Gastrocnemius medialis (tissue), 4 donors: ENCODE data around the gene RPS6KB2. TPM values are rescaled to one million over a fixed set of nuclear protein-coding genes. Genes with fewer than 3 reads are reported as not detected.

ENCODE experiments used
- ATAC-seq, 2 donors: fragments of 150-250 bp; one replicate each; pipeline ENCODE4 v1.9.1; 2016
- DNase-seq, 2 donors: peaks; one replicate each; pipeline ENCODE4 v3.0.0-alpha.2; 2019
- H3K27ac ChIP-seq, 4 donors: fragments of 200-600 bp; sonication (generic); 1 replicate in 1 of 4; 2 replicates in 3 of 4; pipeline ENCODE4 v1.5.1; 2016 to 2018; ENCODE audit warnings: mild to moderate bottlenecking in 2 of 4, moderate library complexity in 1 of 4
- H3K27me3 ChIP-seq, 3 donors: fragments of 200-600 bp; sonication (generic) in 2 of 3; 1 replicate in 1 of 3; 2 replicates in 2 of 3; pipeline versions ENCODE4 v1.5.1 to v1.6.0; 2016 to 2019; ENCODE audit warnings: mild to moderate bottlenecking in 1 of 3, moderate library complexity in 1 of 3
- H3K36me3 ChIP-seq, 2 donors: fragments of 200-600 bp; sonication (generic) in 1 of 2; one replicate each; pipeline ENCODE4 v1.5.1; 2017 to 2018
- H3K4me1 ChIP-seq, 2 donors: fragments of 200-600 bp; sonication (generic) in 1 of 2; one replicate each; pipeline ENCODE4 v1.5.1; 2016 to 2017; ENCODE audit warnings: mild to moderate bottlenecking in 2 of 2
- H3K4me3 ChIP-seq, 4 donors: fragments of 200-600 bp; sonication (generic) in 3 of 4; 1 replicate in 1 of 4; 2 replicates in 3 of 4; pipeline ENCODE4 v1.5.1; 2016 to 2019; ENCODE audit warnings: mild to moderate bottlenecking in 2 of 4
- H3K9me3 ChIP-seq, 3 donors: fragments of 200-600 bp; sonication (generic) in 2 of 3; 1 replicate in 1 of 3; 2 replicates in 2 of 3; pipeline ENCODE4 v1.5.1; 2016 to 2019
- CTCF ChIP-seq, 5 experiments: fragments of 450-650 bp in 3 of 5; fragments of 200-600 bp in 2 of 5; sonication (generic) in 2 of 5; IDR thresholded peaks in 4 of 5; conservative IDR thresholded peaks in 1 of 5; 1 replicate in 4 of 5; 2 replicates in 1 of 5; pipeline ENCODE4 v1.5.1; 2016 to 2019; ENCODE audit warnings: antibody characterized with exemption in 5 of 5, mild to moderate bottlenecking in 3 of 5, moderate library complexity in 3 of 5
- POLR2A ChIP-seq, 2 donors: fragments of 450-650 bp; IDR thresholded peaks; one replicate each; pipeline ENCODE4 v1.6.1; 2017; ENCODE audit warnings: antibody characterized with exemption in 2 of 2, mild to moderate bottlenecking in 2 of 2, moderate library complexity in 2 of 2
- in situ Hi-C, 4 donors: fragments of 200-750 bp; cut with MboI; loops; one replicate each; pipeline versions ENCODE4 v1.15.0 to v1.8.0; 2017; ENCODE audit warnings: low sequenced_read_pairs in 4 of 4
- intact Hi-C: fragments of 100-400 bp; cut with DNase I; formaldehyde crosslinking; loops from one replicate; pipeline ENCODE4 v1.15.1; 2023; ENCODE audit warnings: low total_unique reads
- total RNA-seq, 4 donors: library from RNA; depleted of rRNA; stranded (reverse); fragments of >200 nt; gene quantifications; one replicate each; pipeline versions ENCODE4 v1.1.0 to v1.2.3, GENCODE V29; 2016

Gene RPS6KB2
- total RNA-seq, 4 donors from 2014 or later: 38.0 to 74.1 (median 39.4) TPM

- Histone ChIP-seq H3K4me1 (peaks cover 3 to 4% of the 10 kb centered on the region in 2 donors), H3K4me3 (no peak overlapping the region), H3K36me3 (no peaks in the 10 kb centered on the region), H3K9me3 (no peaks in the 10 kb centered on the region), H3K27me3 (peaks cover 17 to 31% (median 25%) of the 10 kb centered on the region in 3 donors), H3K27ac (no peak overlapping the region)
- in situ Hi-C loops: no loop called here
- no peak for ATAC-seq
- TF ChIP-seq CTCF (IDR thresholded peaks at IDR 0.05 in 4 of 5, conservative IDR thresholded peaks at IDR 0.05 in 1 of 5) (no peak), POLR2A (IDR thresholded peaks at IDR 0.05) (no peak)
- DNase-seq: no peak
- intact Hi-C loops: no loop called here
Observed at GRCh38 chr11:67406969-67407687, 21.2 kb upstream of the RPS6KB2 start.

- H3K4me3 ChIP-seq: no peak overlapping the region
- no peaks in the 10 kb centered on the region for H3K36me3 ChIP-seq
- peaks cover 17 to 31% (median 25%) of the 10 kb centered on the region in 3 donors for H3K27me3 ChIP-seq
- DNase-seq (no peak), ATAC-seq (no peak)
- in situ Hi-C loops (no loop called here), intact Hi-C loops (no loop called here)
- no peaks in the 10 kb centered on the region for H3K9me3 ChIP-seq
- H3K27ac ChIP-seq: no peak overlapping the region
- H3K4me1 ChIP-seq: no peaks in the 10 kb centered on the region
- no peak for TF ChIP-seq POLR2A (IDR thresholded peaks at IDR 0.05)
- no peak for TF ChIP-seq CTCF (IDR thresholded peaks at IDR 0.05 in 4 of 5, conservative IDR thresholded peaks at IDR 0.05 in 1 of 5)
Observed at GRCh38 chr11:67407688-67408163, 20.6 kb upstream of the RPS6KB2 start.

- no peak for DNase-seq
- TF ChIP-seq POLR2A (IDR thresholded peaks at IDR 0.05) (no peak), CTCF (IDR thresholded peaks at IDR 0.05 in 4 of 5, conservative IDR thresholded peaks at IDR 0.05 in 1 of 5) (no peak)
- Histone ChIP-seq H3K27me3 (peaks cover 17 to 31% (median 25%) of the 10 kb centered on the region in 3 donors), H3K4me1 (no peaks in the 10 kb centered on the region), H3K9me3 (no peaks in the 10 kb centered on the region), H3K27ac (no peak overlapping the region), H3K4me3 (no peak overlapping the region), H3K36me3 (no peaks in the 10 kb centered on the region)
- intact Hi-C loops: no loop called here
- no peak for ATAC-seq
- in situ Hi-C loops: no loop called here
Observed at GRCh38 chr11:67408437-67409200, 19.7 kb upstream of the RPS6KB2 start.

GRCh38 chr11:67409261-67409666, 19.0 kb upstream of the RPS6KB2 start:
- intact Hi-C loops: no loop called here
- in situ Hi-C loops: no loop called here
- DNase-seq (no peak), ATAC-seq (no peak)
- no peaks in the 10 kb centered on the region for H3K4me1 ChIP-seq
- no peaks in the 10 kb centered on the region for H3K9me3 ChIP-seq
- TF ChIP-seq CTCF (IDR thresholded peaks at IDR 0.05 in 4 of 5, conservative IDR thresholded peaks at IDR 0.05 in 1 of 5) (no peak), POLR2A (IDR thresholded peaks at IDR 0.05) (no peak)
- peaks cover 17 to 31% (median 25%) of the 10 kb centered on the region in 3 donors for H3K27me3 ChIP-seq
- H3K27ac ChIP-seq: no peak overlapping the region
- H3K36me3 ChIP-seq: no peaks in the 10 kb centered on the region
- no peak overlapping the region for H3K4me3 ChIP-seq
